ENCODE results near the gene PON3. TPM values are rescaled to one million over a fixed set of nuclear protein-coding genes. Genes with fewer than 3 reads are reported as not detected.

Gene PON3
- total RNA-seq, 4 donors from 2014 or later: 4.2 to 11.8 (median 8.6) TPM

DNA sequence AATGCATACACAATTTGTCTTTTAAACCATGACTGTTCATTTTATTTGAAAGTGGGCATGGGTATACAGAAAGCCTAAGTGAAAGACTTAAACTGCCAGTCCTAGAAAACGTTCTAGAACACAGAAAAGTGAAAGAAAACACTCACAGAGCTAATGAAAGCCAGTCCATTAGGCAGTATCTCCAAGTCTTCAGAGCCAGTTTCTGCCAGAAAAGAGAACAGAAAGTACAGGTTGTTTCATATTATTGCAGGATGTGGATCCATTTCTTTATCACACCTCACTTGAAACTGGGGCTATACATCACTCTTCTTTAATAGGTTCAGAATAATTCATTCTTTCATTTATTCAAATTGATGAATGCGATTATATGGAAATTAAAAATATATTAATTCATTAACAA lies 79.6 kb downstream of the PON3 start:
- DNase-seq: no peak
- no peaks in the 10 kb centered on the region for H3K36me3 ChIP-seq
- no peak for TF ChIP-seq CTCF (IDR thresholded peaks at IDR 0.05)
- no peak for TF ChIP-seq POLR2A (IDR thresholded peaks at IDR 0.05)
- no peaks in the 10 kb centered on the region for H3K27me3 ChIP-seq
- H3K27ac ChIP-seq: no peak overlapping the region
- no peaks in the 10 kb centered on the region for H3K4me1 ChIP-seq
- H3K9me3 ChIP-seq: no peaks in the 10 kb centered on the region
- intact Hi-C loops (cut with DNase I): no loop called here
- WGBS, 2 donors: 77 to 82% methylated on average over 2 of the region's 2 CpGs
- H3K4me3 ChIP-seq (replicated peaks in 1 of 3): no peak overlapping the region

GRCh38 chr7:95312561-95312960 lies 83.6 kb downstream of the PON3 start:
- intact Hi-C loops (cut with DNase I): no loop called here
- DNase-seq: no peak
- Histone ChIP-seq H3K27me3 (no peaks in the 10 kb centered on the region), H3K36me3 (no peaks in the 10 kb centered on the region), H3K9me3 (no peaks in the 10 kb centered on the region), H3K27ac (no peak overlapping the region), H3K4me3 (replicated peaks in 1 of 3) (no peak overlapping the region), H3K4me1 (no peaks in the 10 kb centered on the region)
- WGBS, 2 donors: 77 to 95% methylated on average over 4 of the region's 4 CpGs
- TF ChIP-seq POLR2A (IDR thresholded peaks at IDR 0.05) (no peak), CTCF (IDR thresholded peaks at IDR 0.05) (no peak)

DNA sequence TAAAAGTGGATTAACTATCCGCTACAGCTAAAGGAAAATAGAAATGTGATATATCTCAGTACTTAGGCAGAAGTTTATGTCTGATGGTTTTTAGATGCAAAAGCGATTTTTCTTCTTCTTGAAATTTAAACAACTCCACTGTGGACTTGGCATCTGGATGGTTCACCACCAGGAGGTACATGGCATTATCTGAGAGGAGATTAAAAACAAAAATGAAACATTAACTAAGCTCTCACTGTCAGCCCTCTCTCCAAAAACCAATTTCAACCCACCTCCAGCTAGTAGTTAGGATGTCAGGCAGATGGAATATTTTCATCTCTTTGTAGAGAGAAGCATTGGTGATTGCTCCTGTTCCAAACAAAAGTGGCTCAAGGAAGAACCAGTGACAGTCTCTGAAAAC lies 84.8 kb downstream of the PON3 start:
- Histone ChIP-seq H3K4me1 (no peaks in the 10 kb centered on the region), H3K4me3 (replicated peaks in 1 of 3) (no peak overlapping the region), H3K36me3 (no peaks in the 10 kb centered on the region), H3K27ac (no peak overlapping the region), H3K27me3 (no peaks in the 10 kb centered on the region), H3K9me3 (no peaks in the 10 kb centered on the region)
- no peak for DNase-seq
- TF ChIP-seq POLR2A (IDR thresholded peaks at IDR 0.05) (no peak), CTCF (IDR thresholded peaks at IDR 0.05) (no peak)
- 93 to 94% methylated on average over 2 of the region's 2 CpGs for WGBS, 2 donors
- intact Hi-C loops (cut with DNase I): no loop called here

DNA sequence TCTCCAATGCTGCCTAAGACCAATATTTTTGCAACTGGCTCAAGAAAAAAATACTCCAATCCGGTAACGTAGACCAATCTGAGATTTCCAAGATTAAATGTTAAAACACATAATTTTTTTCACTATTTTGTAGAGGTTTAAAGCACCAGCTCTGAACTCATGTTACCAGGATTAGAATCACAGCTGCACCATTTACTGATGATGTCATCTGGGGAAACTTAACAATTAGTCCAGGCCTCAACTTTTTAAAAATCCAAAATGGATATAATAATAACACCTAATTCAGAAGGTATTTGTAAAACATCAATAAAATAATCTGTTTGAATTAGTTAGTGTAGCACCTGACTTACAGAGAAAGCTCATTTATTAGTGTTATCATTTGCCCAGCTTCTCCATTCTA lies 86.2 kb downstream of the PON3 start:
- H3K4me1 ChIP-seq: no peaks in the 10 kb centered on the region
- no peak for TF ChIP-seq POLR2A (IDR thresholded peaks at IDR 0.05)
- TF ChIP-seq CTCF (IDR thresholded peaks at IDR 0.05): no peak
- intact Hi-C loops (cut with DNase I): no loop called here
- no peak overlapping the region for H3K27ac ChIP-seq
- no peaks in the 10 kb centered on the region for H3K36me3 ChIP-seq
- 89 to 93% methylated on average over 2 of the region's 2 CpGs for WGBS, 2 donors
- no peak overlapping the region for H3K4me3 ChIP-seq (replicated peaks in 1 of 3)
- no peaks in the 10 kb centered on the region for H3K27me3 ChIP-seq
- no peaks in the 10 kb centered on the region for H3K9me3 ChIP-seq
- DNase-seq: no peak

Small RNA genes within 50 kb of the gene (small RNA-seq; reads per million reads assigned to genes)
- not detected for gene AC004022.2

Other genes with a start within 250 kb of the PON3 start
- not detected for gene PON1, start 71.8 kb downstream of the PON3 start, total RNA-seq
- 10 to 100 TPM; 76.7 to 96.9 (median 94.2) TPM for gene PON2, start 38.7 kb upstream of the PON3 start, total RNA-seq
- under 1 TPM in 1 of 4 donors, not detected in 3; 0.22 TPM for gene ASB4, start 89.6 kb upstream of the PON3 start, total RNA-seq
- gene PDK4, start 200.1 kb upstream of the PON3 start, total RNA-seq: 100 to 1,000 TPM in 3 of 4 donors, 10 to 100 TPM in 1; 37.9 to 453 (median 141) TPM